ENCODE results near the gene DCST2. TPM values are rescaled to one million over a fixed set of nuclear protein-coding genes. Genes with fewer than 3 reads are reported as not detected.

DCST2 gene
- total and polyA plus RNA-seq, 9 of the 15 experiments (the other 6 are each of a cell fraction or from before 2014, with no cell fraction given), result 0.09 to 0.49 (median 0.11) TPM; not detected in 3

- FAIRE-seq (peak; percentile 26), ATAC-seq (no peak), DNase-seq (ENCODE audit: extremely low read depth in 1 of 4, low spot score in 3 of 4) (no peak)
- peaks cover 9% of the 10 kb centered on the region; the same call in 2 of the 3 replicates for H3K79me2 ChIP-seq (ENCODE audit: control insufficient read depth, insufficient read depth, low read length)
- no peak overlapping the region for H2AFZ ChIP-seq (ENCODE audit: low read depth, low read length)
- no peak overlapping the region for H3K27ac ChIP-seq (ENCODE audit: extremely low read depth, low read depth, low read length)
- 41% methylated on average over 5 of the region's 5 CpGs for WGBS (ENCODE audit: insufficient coverage, low coverage, missing lambda C conversion rate)
- TF ChIP-seq FOS (IDR thresholded peaks at IDR 0.05; ENCODE audit: extremely low read depth, insufficient read length) (no peak), GATA2 (CRISPR knock-in tag; IDR thresholded peaks at IDR 0.05) (no peak), FOXK1 (CRISPR knock-in tag; IDR thresholded peaks at IDR 0.05; ENCODE audit: borderline replicate concordance) (no peak), ZNF717 (CRISPR knock-in tag; IDR thresholded peaks at IDR 0.05) (no peak), RUNX1 (IDR thresholded peaks at IDR 0.05; ENCODE audit: low read depth) (no peak), ZNF263 (CRISPR knock-in tag; IDR thresholded peaks at IDR 0.05; ENCODE audit: borderline replicate concordance) (no peak), SRSF7 (optimal IDR thresholded peaks at IDR 0.05; ENCODE audit: low read depth, low read length) (no peak), GATAD2B (IDR thresholded peaks at IDR 0.05; ENCODE audit: borderline replicate concordance) (no peak), DLX4 (CRISPR knock-in tag; IDR thresholded peaks at IDR 0.05) (no peak), ETV1 (tag; conservative IDR thresholded peaks at IDR 0.05; ENCODE audit: low read depth) (no peak)
- peaks cover 7% of the 10 kb centered on the region for H3K9me1 ChIP-seq (ENCODE audit: control insufficient read depth, insufficient read depth, low read length)
- no peak overlapping the region for H3K4me2 ChIP-seq (ENCODE audit: insufficient read depth, low read length)
- no peaks in the 10 kb centered on the region for H3K9me3 ChIP-seq (replicated peaks; ENCODE audit: control insufficient read depth, insufficient read depth, low read depth, low read length)
- no peaks in the 10 kb centered on the region; the same call in 1 of the 2 replicates for H4K20me1 ChIP-seq (replicated peaks; ENCODE audit: control insufficient read depth, insufficient read depth, low read length)
- CTCF ChIA-PET (ENCODE audit: low intra/inter-chr PET ratio), result interaction anchor here (1.3 to 4.0 kb wide), 2 partner anchors 17 to 19 kb away, joined by 5 to 153 read pairs; partner anchors contain the start of gene EFNA3
- H3K4me3 ChIP-seq, result no peak overlapping the region
- intact Hi-C loops (cut with micrococcal nuclease) (loop anchor here (5.0 kb wide), 2 partner anchors 93 to 398 kb away; partner anchors contain the start of genes CKS1B and SHC1), in situ Hi-C loops (cut with MboI) (loop anchor here (5.0 kb wide), 1 partner anchor 108 kb away; the partner anchor contains the start of gene PBXIP1)
- peaks cover 30 to 66% of the 10 kb centered on the region in 2 experiments for H3K4me1 ChIP-seq (replicated peaks in 1 of 2; ENCODE audit: control insufficient read depth in 2 of 2, insufficient read depth in 2 of 2, low read length in 2 of 2)
- H3K9ac ChIP-seq (ENCODE audit: insufficient read depth in 1 of 2, low read depth in 2 of 2, low read length in 2 of 2), result no peak overlapping the region
- H3K27me3 ChIP-seq (ENCODE audit: control insufficient read depth in 2 of 2, insufficient read depth in 2 of 2, low read length in 2 of 2), result no peaks in the 10 kb centered on the region
- POLR2A ChIA-PET, result interaction anchor here (0.7 to 1.0 kb wide), 3 partner anchors 9 to 138 kb away, joined by 3 to 4 read pairs (median 4); no protein-coding TSS in a partner anchor
- peaks cover 26% of the 10 kb centered on the region; the same call in 2 of the 3 replicates for H3K36me3 ChIP-seq (ENCODE audit: control insufficient read depth, insufficient read depth, low read length)
- BruUV-seq (replicated peaks), result TSS peak; percentile 77
These were observed 31.4 kb upstream of the DCST2 start for GRCh38 chr1:155064832-155065429.

Data from K562 (cell line).